NCI-H146 (cell line): ENCODE results near the gene ITPKC.
"Not testable (repeated sequence)": the region's sequence is repeated elsewhere in the genome, so short reads cannot be mapped to it uniquely, and the experiment has no call there.

ENCODE experiments used
- DNase-seq: peaks from one replicate; lab custom pipeline; 2025; lab: John Stamatoyannopoulos, UW

ITPKC gene

DNA sequence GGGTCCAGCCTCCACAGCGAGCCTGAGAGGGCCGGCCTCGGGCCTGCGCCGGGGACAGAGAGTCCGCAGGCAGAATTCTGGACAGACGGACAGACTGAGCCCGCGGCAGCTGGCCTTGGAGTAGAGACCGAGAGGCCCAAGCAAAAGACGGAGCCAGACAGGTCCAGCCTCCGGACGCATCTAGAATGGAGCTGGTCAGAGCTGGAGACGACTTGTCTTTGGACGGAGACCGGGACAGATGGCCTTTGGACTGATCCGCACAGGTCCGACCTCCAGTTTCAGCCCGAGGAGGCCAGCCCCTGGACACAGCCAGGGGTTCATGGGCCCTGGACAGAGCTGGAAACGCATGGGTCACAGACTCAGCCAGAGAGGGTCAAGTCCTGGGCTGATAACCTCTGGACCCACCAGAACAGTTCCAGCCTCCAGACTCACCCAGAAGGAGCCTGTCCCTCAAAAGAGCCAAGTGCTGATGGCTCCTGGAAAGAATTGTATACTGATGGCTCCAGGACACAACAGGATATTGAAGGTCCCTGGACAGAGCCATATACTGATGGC is 490 bp downstream of the ITPKC start:
- no peak for DNase-seq

DNA sequence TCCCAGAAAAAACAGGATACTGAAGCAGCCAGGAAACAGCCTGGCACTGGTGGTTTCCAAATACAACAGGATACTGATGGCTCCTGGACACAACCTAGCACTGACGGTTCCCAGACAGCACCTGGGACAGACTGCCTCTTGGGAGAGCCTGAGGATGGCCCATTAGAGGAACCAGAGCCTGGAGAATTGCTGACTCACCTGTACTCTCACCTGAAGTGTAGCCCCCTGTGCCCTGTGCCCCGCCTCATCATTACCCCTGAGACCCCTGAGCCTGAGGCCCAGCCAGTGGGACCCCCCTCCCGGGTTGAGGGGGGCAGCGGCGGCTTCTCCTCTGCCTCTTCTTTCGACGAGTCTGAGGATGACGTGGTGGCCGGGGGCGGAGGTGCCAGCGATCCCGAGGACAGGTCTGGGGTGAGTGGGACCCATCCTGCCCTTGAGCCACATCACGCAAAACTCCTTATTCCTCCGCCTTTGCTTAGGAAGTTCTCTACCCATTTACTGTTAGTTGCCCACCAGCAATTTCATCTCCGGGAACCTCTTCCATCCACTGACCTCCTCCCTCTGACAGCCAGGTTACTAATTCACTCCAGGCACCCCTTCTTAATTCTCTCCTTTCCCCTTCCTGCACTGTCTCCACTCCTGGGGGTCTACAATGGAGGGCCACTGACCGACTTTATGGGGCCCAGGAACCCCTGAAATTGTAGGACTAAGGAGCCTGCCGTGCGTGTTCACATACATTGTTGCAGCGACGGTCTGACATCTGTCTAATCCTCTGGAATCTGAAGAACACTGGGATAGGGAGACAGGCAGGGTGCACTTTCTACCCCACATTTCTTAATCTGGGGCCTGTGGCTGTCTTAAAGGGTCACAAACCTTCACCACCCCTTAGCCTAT is 1.2 kb downstream of the ITPKC start:
- DNase-seq, result no peak

DNA sequence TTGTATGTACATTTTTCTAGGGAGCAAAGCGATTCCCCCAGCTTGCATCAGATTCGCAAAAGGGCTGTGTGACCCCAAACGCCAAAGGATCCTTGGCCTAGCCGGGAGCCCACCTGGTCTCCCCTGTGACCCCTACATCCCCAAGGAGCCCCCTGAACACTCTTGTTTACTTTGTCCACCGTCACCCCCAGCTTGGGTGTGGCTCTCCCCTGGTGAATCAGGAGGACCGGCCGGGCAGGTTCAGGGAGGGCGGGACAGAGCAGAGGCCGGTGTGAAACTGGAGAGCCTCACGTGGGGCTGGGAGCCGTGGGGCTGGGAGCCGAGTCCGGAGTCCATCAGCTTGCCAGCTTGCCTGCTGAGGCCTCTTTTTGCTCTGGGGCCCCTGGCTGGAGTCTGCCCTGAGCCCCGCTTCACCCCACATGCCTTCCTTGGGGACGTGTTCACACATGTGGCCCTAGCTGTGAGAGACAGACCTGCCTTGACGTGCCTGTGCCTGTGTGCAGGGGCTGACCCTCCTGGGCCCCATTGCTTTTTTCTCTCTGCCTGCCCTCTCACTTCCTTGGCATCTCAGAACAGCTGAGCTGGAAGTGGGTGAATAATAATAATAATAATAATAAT is 2.0 kb downstream of the ITPKC start:
- no peak for DNase-seq

DNA sequence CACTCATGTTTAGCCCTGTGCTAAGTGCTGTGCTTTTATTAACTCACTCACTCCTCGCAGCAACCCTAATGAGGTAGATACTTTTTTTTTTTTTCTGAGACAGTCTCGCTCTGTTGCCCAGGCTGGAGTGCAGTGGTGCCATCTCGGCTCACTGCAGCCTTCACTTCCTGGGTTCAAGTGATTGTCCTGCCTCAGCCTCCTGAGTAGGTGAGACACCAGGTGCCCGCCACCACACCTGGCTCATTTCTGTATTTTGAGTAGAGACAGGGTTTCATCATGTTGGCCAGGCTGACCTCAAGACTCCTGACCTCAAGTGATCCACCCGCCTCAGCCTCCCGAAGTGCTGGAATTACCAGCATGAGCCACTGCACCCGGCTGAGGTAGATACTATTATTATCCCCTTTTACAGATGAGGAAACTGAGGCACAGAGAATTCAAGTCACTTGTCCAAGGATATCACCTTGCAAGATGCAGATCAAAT is 2.5 kb downstream of the ITPKC start:
- DNase-seq, result no peak

DNA sequence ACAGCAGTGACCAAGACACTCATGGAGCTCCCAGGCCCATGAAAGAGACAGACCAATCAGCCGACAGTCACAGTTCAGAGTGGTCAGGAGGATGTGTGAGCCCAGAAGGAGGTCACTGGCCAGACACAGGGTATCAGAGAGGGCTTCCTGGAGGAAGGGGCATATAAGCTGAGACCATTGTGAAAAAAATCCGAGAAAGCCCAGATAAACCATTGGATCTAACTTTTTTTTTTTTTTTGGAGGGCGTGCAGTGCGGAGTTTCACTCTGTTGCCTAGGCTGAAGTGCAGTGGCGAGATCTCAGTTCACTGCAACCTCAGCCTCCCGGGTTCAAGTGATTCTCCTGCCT is 4.2 kb downstream of the ITPKC start:
- DNase-seq, result no peak

DNA sequence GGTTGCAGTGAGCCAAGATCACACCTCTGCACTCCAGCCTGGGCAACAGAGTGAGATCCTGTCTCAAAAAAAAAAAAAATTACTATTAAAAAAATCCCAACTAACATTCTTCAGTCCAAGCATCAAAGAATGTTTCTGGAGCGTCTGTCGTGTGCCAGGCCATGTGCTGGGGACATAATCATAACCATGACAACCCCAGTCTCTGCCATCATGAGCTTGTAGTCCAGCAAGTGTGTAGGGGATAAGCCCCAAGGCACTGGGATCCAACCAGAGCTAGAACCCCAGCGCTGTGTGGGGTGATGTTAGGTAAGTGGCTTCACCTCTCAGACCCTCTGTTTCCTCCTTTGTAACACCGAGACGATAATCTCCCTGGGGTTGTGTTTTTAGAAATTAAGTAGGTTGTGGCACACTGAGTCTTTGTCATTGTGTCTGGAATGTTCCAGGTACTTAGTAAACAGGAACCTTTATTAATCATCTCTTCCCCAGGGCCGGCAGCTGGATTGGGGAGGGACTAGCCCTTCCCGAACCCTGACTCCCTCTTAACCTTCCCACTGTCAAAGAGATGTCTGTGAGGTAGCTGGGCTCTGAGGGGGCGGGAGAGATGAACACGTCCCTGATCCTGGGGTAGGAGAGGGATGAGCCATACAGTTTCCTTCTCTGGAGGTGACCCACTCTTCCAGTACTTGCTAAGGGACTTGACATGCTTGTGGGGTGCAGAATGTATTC is 5.2 kb downstream of the ITPKC start:
- no peak for DNase-seq

DNA sequence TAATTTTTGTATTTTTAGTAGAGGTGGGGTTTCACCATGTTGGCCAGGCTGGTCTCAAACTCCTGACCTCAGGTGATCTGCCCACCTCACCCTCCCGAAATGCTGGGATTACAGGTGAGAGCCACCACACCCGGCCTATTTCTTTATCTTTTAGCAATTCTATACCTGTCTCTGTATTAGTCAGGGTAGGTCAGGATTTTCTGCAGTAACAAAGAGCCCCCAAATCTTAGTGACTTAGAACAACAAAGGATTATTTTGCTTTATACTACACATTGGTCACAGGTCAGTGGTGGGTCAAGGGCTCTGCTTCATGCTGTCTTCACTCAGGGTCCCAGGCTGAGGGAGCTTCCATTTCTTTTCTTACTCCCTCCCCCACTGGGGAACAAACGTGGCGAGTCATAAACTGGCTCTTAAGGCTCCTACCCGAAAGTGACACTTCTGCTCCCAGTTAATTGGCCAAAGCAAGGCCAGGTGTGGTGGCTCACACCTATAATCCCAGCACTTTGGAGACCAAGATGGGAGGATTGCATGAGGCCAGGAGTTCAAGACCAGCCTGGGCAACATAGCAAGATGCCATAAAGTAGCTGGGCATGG is 6.8 kb downstream of the ITPKC start:
- no peak for DNase-seq

DNA sequence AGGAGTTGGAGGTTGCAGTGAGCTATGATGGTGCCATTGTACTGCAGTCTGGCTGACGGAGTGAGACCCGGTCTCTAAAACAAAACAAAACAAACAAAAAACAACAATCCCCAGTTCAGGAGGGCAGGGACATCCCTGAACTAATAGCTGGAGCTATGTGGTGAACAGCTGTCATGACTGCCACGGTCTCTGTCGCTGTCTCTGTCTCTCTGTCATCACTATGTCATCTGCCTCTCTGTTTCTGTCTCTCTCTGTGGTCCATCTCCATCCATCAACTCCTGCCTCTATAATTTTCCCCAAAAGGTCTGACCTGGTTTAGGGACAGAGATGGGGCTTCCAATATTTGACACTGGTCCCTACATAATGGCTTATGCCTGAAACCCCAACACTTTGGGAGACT is 7.4 kb downstream of the ITPKC start:
- DNase-seq, result no peak

DNA sequence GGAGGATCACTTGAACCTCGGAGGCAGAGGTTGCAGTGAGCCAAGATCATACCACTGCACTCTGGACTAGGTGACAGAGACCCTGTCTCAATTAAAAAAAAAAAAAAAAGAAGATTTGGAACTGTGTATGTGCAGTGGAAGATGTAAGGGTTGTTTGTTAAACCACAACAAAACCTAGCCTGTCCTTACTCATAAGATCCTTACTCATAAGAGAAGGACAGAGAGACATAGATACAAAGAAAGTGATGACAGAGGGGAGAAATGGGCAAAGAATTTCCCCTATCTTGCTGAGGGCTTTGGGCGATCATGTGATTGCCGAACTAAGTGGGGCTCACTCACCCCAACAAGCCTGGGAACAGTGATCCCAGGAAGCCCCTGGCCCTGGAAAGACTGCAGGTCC is 7.9 kb downstream of the ITPKC start:
- no peak for DNase-seq

DNA sequence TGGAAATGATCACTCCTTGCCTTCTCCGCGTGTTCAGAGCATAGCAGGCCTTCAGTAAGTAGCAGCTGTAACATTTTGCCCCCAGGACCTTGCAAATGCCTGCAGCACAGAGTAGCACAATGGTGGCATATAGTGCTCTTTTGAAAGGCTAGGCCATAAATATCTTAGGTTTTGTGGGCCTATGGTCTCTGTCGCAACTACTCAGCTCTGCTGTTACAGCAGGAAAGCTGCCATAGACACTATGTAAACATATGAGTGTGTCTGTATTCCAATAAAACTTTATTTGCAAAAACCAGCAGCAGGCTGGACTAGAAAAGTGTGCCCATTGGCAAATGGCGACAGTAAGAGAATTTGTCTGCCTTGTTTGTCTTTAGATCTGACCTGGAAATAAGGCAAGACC is 9.4 kb downstream of the ITPKC start:
- no peak for DNase-seq

DNA sequence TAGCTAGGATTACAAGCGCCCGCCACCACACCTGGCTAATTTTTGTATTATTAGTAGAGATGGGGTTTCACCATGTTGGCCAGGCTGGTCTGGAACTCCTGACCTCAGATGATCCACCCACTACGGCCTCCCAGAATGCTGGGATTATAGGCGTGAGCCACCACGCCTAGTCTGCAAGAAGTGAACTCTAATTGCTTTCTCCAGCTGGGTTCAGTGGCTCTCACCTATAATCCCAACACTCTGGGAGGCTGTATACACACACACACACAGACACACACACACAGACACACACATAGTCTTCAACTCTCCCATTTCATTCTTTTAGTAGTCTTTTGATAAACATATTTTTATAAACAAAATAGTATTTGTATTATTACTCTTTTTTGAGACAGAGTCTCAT is 13.2 kb downstream of the ITPKC start:
- not testable (repeated sequence) for DNase-seq

DNA sequence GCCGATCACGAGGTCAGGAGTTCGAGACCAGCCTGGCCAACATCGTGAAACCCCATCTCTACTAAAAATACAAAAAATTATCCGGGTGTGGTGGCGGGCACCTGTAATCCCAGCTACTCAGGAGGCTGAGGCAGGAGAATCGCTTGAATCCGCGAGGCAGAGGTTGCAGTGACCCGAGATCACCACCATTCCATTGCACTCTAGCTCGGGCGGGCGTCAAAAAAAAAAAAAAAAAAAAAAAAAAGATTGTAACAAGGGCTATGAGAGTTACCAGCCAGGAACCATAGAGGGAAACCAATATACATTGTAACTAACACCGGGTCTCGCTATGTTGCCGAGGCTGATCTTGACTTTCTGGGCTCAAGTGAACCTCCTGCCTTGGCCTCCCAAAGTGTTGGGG is 15.4 kb downstream of the ITPKC start:
- not testable (repeated sequence) for DNase-seq

DNA sequence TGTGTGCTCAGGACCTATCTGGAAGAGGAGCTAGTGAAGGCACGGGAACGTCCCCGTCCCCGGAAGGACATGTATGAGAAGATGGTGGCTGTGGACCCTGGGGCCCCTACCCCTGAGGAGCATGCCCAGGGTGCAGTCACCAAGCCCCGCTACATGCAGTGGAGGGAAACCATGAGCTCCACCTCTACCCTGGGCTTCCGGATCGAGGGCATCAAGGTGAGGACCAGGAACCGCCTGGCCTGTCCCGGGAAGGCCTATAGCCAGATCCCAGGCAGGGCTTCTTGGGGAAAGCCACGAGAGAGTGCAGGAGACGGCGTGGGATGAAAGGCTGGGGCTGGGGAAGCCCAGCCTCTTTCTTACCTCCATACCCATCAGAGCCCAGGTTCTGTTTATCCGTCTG is 16.2 kb downstream of the ITPKC start:
- DNase-seq, result no peak

DNA sequence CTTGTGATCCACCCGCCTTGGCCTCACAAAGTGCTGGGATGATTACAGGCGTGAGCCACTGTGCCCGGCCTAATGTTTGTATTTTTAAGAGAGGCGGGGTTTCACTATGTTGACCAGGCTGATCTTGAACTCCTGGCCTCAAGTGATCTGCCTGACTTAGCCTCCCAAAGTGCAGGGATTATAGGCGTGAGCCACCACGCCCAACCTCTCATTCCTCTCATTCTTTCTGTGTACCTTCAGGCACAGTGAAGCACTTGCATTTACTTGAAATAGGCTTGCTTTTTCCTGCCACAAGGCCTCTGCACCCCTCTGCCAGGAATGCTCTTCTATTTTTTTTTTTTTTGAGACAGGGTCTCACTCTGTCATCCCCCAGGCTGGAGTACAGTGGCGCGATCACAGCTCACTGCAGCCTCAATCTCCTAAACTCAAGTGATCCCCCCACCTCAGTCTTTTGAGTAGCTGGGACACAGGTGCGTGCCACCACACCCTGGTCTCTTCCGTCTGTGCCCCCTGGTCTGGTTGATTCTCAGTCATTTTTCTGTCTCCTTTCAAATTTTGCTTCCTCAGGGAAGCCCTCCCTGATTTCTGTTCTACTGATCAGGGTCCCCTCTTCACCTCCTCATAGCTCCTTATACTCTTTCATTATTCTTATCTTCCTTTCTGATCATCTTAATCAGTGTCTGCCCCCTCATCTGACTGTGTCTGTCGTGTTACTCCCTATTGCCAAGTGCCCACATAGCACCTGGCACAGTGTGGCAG is 18.3 kb downstream of the ITPKC start:
- DNase-seq, result no peak

DNA sequence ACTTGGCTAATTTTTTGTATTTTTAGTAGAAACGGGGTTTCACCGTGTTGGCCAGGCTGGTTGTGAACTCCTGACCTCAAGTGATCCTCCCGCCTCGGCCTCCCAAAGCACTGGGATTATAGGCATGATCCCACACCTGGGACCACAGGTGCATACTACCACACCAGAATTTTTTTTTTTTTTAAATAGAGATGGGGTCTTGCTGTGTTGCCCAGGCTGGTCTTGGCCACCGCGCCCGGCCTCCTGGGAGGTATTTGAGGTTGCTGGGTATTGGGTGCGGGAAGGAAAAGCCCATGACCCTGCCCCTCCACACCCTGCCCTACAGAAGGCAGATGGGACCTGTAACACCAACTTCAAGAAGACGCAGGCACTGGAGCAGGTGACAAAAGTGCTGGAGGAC is 19.7 kb downstream of the ITPKC start:
- no peak for DNase-seq

DNA sequence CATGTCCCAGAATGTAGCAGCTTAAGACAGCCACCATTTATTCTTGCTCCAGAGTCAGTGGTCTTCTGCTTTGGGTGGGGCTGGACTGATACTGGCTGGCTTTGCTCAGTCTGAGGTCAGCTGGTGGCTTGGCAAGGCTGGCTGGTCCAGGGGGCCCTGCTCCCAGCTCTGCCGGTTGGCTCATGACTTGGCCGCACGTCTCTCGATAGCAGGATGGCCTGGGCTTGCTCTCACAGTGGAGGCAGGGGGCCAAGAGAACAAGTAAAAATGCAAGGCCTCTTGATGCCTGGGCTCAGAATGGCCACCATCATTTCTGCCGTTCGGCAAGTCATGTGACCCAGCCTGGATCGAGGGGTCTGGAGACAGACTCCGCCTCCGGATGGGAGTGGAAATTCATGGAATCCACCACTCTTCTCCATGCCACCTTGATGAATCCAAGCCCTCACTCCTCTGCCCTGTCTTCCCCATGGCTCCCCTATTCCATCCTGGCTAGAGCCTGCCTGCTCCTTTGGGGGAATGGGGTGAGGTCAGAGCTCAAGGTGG is 20.3 kb downstream of the ITPKC start:
- no peak for DNase-seq

DNA sequence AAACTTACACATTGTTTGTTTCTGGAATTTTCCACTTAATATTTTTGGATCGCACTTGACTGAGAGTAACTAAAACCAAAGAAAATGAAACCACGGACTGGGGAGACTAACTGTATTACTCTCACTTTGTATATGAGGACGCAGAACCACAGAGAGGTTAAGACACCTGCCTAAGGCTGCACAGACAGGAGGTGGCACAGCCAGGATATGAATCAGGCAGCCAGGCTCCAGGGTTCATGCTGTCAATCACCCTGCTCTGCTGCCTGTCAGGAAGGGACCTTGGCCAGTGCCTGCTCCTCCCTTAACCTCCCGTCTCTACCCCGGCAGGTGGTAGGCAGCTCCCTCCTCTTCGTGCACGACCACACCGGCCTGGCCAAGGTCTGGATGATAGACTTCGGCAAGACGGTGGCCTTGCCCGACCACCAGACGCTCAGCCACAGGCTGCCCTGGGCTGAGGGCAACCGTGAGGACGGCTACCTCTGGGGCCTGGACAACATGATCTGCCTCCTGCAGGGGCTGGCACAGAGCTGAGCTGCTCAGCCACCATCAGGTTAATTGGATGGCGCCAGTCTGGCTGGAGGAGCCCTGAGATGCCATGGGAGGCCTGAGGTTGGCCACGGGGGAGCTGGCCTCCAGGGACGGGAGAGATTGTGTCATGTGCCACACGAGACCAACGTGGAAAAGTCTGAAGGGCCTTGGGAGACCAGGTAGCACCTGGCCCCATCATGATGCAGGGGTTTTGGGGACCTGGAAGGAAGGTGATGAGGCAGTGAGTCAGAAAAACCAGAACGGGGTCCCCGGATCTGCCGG is 22.3 kb downstream of the ITPKC start:
- no peak for DNase-seq

DNA sequence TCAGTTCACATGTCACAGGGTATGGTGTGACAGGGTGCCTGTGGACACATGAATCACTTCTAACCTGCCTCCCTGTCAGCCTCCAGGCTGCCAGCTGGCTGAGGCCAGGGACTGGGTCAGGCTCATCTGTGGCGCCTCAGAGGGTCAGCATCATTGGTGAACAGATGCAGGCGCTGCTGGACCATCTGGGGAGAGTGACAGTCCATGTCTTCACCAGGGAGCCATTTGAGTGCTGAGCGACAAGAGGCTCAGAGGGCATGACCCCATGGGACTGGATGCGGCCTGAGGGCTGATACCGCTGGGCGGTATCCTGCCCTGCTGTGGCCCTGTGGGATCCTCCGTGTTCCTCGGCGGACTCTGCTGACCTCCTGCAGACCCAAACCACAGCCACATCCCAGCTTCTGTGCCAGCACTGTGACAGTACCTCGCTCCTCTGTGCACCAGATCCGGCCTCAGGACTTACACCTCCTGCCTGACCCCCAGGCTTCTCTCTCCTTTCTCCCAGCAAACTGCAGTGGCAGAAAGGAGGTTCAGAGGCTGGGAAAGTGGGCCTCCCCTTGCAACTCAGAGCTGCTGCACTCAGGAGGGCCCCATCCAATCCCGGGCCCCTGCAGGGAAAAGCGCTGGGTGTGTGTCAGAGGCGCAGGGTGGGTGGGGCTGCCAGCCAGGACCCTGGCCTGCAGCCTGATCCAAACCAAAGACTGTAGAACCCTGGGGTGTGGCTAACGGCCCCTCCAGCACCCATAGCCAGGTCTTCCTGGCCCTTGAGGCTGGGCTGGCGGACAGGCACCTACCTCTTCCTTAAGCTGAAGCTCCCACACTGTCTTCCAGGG is 23.2 kb downstream of the ITPKC start:
- no peak for DNase-seq

DNA sequence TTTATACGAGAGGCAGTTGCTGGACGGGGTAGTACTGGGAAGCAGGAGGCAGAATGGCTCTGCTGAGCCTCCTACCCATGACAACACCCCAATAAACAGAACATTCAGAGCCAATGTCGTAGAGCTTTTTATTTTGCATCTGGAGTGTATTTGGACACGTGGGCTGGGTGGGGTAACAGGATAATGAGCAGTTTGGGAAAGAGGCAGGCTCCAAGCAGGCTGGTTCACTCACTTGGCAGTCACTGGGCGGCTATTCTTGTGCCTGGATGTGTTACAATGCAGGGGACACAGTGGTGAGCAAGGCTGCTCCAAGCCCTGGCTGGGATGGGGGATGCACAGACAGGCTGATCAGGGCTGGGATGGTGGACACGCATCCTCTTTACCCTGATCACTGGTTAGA is 23.8 kb downstream of the ITPKC start:
- no peak for DNase-seq
